Measurements from ENCODE around the gene RAB35. TPM values are rescaled to one million over a fixed set of nuclear protein-coding genes. Genes with fewer than 3 reads are reported as not detected.

RAB35 gene
- total RNA-seq = 52.2 TPM

- intact Hi-C loops (cut with DNase I) = no loop called here
- ATAC-seq (no peak), DNase-seq (ENCODE audit: low spot score) (no peak)
Observed at GRCh38 chr12:120116441-120116791, at the start of gene RAB35. Gene RAB35 (minus strand): TSS chr12:120116753. CDS start chr12:120116650, 103 bp downstream.

- DNase-seq (ENCODE audit: low spot score) = no peak
- no peak for ATAC-seq
- intact Hi-C loops (cut with DNase I) = no loop called here
Observed at GRCh38 chr12:120164293-120164692, 47.7 kb upstream of the RAB35 start.

GRCh38 chr12:120162763-120163162 is 46.2 kb upstream of the RAB35 start:
- intact Hi-C loops (cut with DNase I) = no loop called here
- no peak for ATAC-seq
- no peak for DNase-seq (ENCODE audit: low spot score)

GRCh38 chr12:120161852-120162251 is 45.3 kb upstream of the RAB35 start:
- ATAC-seq (no peak), DNase-seq (ENCODE audit: low spot score) (no peak)
- intact Hi-C loops (cut with DNase I) = no loop called here

- DNase-seq (ENCODE audit: low spot score) (no peak), ATAC-seq (peak; percentile 66)
- intact Hi-C loops (cut with DNase I) = no loop called here
Observed at GRCh38 chr12:120159509-120160237, 43.1 kb upstream of the RAB35 start.

- intact Hi-C loops (cut with DNase I) = no loop called here
- DNase-seq (ENCODE audit: low spot score) (no peak), ATAC-seq (no peak)
Observed at GRCh38 chr12:120158351-120158750, 41.8 kb upstream of the RAB35 start.

- no peak for ATAC-seq
- DNase-seq (ENCODE audit: low spot score) = no peak
- intact Hi-C loops (cut with DNase I) = no loop called here
Observed at GRCh38 chr12:120157678-120158077, 41.1 kb upstream of the RAB35 start.

- intact Hi-C loops (cut with DNase I) = no loop called here
- ATAC-seq = no peak
- DNase-seq (ENCODE audit: low spot score) = no peak
Observed at GRCh38 chr12:120156315-120157259, 40.0 kb upstream of the RAB35 start.

- no peak for ATAC-seq
- DNase-seq (ENCODE audit: low spot score) = no peak
- intact Hi-C loops (cut with DNase I) = no loop called here
Observed at GRCh38 chr12:120155072-120155471, 38.5 kb upstream of the RAB35 start.

- DNase-seq (ENCODE audit: low spot score) (no peak), ATAC-seq (peak; percentile 17)
- intact Hi-C loops (cut with DNase I) = no loop called here
Observed at GRCh38 chr12:120150919-120151525, 34.5 kb upstream of the RAB35 start.

GRCh38 chr12:120148011-120148410 is 31.5 kb upstream of the RAB35 start:
- intact Hi-C loops (cut with DNase I) = loop anchor here (1.0 kb wide), 1 partner anchor 21 kb away; no protein-coding TSS in a partner anchor
- DNase-seq (ENCODE audit: low spot score) = no peak

GRCh38 chr12:120145164-120145563 is 28.6 kb upstream of the RAB35 start:
- DNase-seq (ENCODE audit: low spot score) (no peak), ATAC-seq (no peak)
- intact Hi-C loops (cut with DNase I) = no loop called here

More at GRCh38 chr12:120148011-120148410, 31.5 kb upstream of the RAB35 start:
- no peak for ATAC-seq

GRCh38 chr12:120144215-120144614 is 27.7 kb upstream of the RAB35 start:
- intact Hi-C loops (cut with DNase I) = no loop called here
- no peak for DNase-seq (ENCODE audit: low spot score)
- ATAC-seq = no peak

GRCh38 chr12:120142231-120142877 is 25.8 kb upstream of the RAB35 start:
- no peak for ATAC-seq
- no peak for DNase-seq (ENCODE audit: low spot score)
- intact Hi-C loops (cut with DNase I) = no loop called here

GRCh38 chr12:120141336-120141735 is 24.8 kb upstream of the RAB35 start:
- ATAC-seq (no peak), DNase-seq (ENCODE audit: low spot score) (no peak)
- intact Hi-C loops (cut with DNase I) = no loop called here

- ATAC-seq (no peak), DNase-seq (ENCODE audit: low spot score) (no peak)
- intact Hi-C loops (cut with DNase I) = no loop called here
Observed at GRCh38 chr12:120140603-120141002, 24.1 kb upstream of the RAB35 start.

GRCh38 chr12:120139958-120140357 is 23.4 kb upstream of the RAB35 start:
- DNase-seq (ENCODE audit: low spot score) = no peak
- ATAC-seq = no peak
- intact Hi-C loops (cut with DNase I) = no loop called here

- intact Hi-C loops (cut with DNase I) = no loop called here
- no peak for ATAC-seq
- no peak for DNase-seq (ENCODE audit: low spot score)
Observed at GRCh38 chr12:120138366-120138765, 21.8 kb upstream of the RAB35 start.

GRCh38 chr12:120137833-120138232 is 21.3 kb upstream of the RAB35 start:
- no peak for ATAC-seq
- intact Hi-C loops (cut with DNase I) = no loop called here
- no peak for DNase-seq (ENCODE audit: low spot score)

All from sciatic nerve (tissue), 2 donors.